GM13976 (cell line): ENCODE measurements around the gene PPP4C.

Source experiments
- DNase-seq: peaks from one replicate; pipeline ENCODE4 v3.0.0; 2012; ENCODE audit warnings: low spot score
- CTCF ChIP-seq: IDR thresholded peaks from 2 replicates; pipeline ENCODE4 v1.5.1; 2012; ENCODE audit warnings: borderline replicate concordance, mild to moderate bottlenecking; ENCODE audit not compliant: insufficient read depth; ENCODE audit errors: extremely low read depth, missing control alignments, control extremely low read depth
- in situ Hi-C: fragments of 300-500 bp; cut with MboI; formaldehyde crosslinking; loops from one replicate; pipeline ENCODE4 v1.12.0; 2022; ENCODE audit warnings: low sequenced_read_pairs, mixed read lengths, inconsistent platforms; ENCODE audit not compliant: unreplicated experiment

PPP4C gene

GRCh38 chr16:30054451-30054850, 21.3 kb upstream of the PPP4C start:
- DNase-seq, result no peak
- no peak for TF ChIP-seq CTCF
- in situ Hi-C loops, result no loop called here

GRCh38 chr16:30054959-30055553, 20.7 kb upstream of the PPP4C start:
- peak; percentile 83 for TF ChIP-seq CTCF
- in situ Hi-C loops, result no loop called here
- DNase-seq, result peak; percentile 75

GRCh38 chr16:30060346-30060745, 15.4 kb upstream of the PPP4C start:
- in situ Hi-C loops, result no loop called here
- DNase-seq, result no peak
- TF ChIP-seq CTCF, result no peak

GRCh38 chr16:30060836-30061554, 14.8 kb upstream of the PPP4C start:
- in situ Hi-C loops, result no loop called here

GRCh38 chr16:30063278-30063892, 12.4 kb upstream of the PPP4C start:
- in situ Hi-C loops, result no loop called here
- TF ChIP-seq CTCF, result no peak
- DNase-seq, result no peak

More at GRCh38 chr16:30060836-30061554, 14.8 kb upstream of the PPP4C start:
- TF ChIP-seq CTCF, result no peak
- no peak for DNase-seq

GRCh38 chr16:30063893-30064728, 11.7 kb upstream of the PPP4C start:
- DNase-seq, result peak; percentile 85
- in situ Hi-C loops, result no loop called here
- peak; percentile 37 for TF ChIP-seq CTCF
